Loucy (cell line): ENCODE data around the gene LRP1-AS.

Experiments
- H2AFZ ChIP-seq: fragments of 200-600 bp; sonication (generic); 2 replicates; pipeline ENCODE4 v1.6.0; 2016; ENCODE audit warnings: antibody characterized with exemption, mild to moderate bottlenecking, low read length, moderate library complexity
- H3F3A ChIP-seq: fragments of 200-600 bp; 2 replicates; pipeline ENCODE4 v1.6.0; 2016; ENCODE audit warnings: antibody characterized with exemption, low read depth, mild to moderate bottlenecking
- H3K27me3 ChIP-seq: fragments of 200-600 bp; sonication (generic); 2 replicates; pipeline ENCODE4 v1.6.1; 2014; ENCODE audit warnings: low read length, mild to moderate bottlenecking; ENCODE audit not compliant: insufficient read depth, poor library complexity, severe bottlenecking
- H3K36me3 ChIP-seq: fragments of 200-600 bp; sonication (generic); 2 replicates; pipeline ENCODE4 v1.6.1; 2016; ENCODE audit warnings: low read length; ENCODE audit not compliant: insufficient read depth
- H3K4me1 ChIP-seq: fragments of 200-600 bp; sonication (generic); 2 replicates; pipeline ENCODE4 v1.5.1; 2014; ENCODE audit warnings: low read length, mild to moderate bottlenecking; ENCODE audit not compliant: insufficient read depth, poor library complexity, severe bottlenecking
- H3K4me2 ChIP-seq: fragments of 200-600 bp; sonication (generic); 2 replicates; pipeline ENCODE4 v1.6.0; 2014; ENCODE audit warnings: antibody characterized with exemption, low read length, low read depth, mild to moderate bottlenecking; ENCODE audit not compliant: poor library complexity, severe bottlenecking
- H3K4me3 ChIP-seq: fragments of 200-600 bp; sonication (generic); 2 replicates; pipeline ENCODE4 v1.5.1; 2014; ENCODE audit warnings: low read length, mild to moderate bottlenecking, mixed read lengths; ENCODE audit not compliant: poor library complexity, severe bottlenecking
- H3K79me2 ChIP-seq: fragments of 200-600 bp; sonication (generic); 2 replicates; pipeline ENCODE4 v1.6.1; 2014; ENCODE audit warnings: low read length; ENCODE audit not compliant: insufficient read depth
- H3K9ac ChIP-seq: fragments of 200-600 bp; sonication (generic); 2 replicates; pipeline ENCODE4 v1.6.0; 2014; ENCODE audit warnings: mild to moderate bottlenecking, low read depth, low read length, moderate library complexity; ENCODE audit not compliant: poor library complexity, severe bottlenecking
- H3K9me2 ChIP-seq: fragments of 200-600 bp; sonication (generic); replicated peaks from 2 replicates; pipeline ENCODE4 v1.6.1; 2016; ENCODE audit warnings: low read depth, low read length, mixed read lengths
- H3K9me3 ChIP-seq: fragments of 200-600 bp; sonication (generic); 2 replicates; pipeline ENCODE4 v1.6.1; 2014; ENCODE audit warnings: mild to moderate bottlenecking, antibody characterized with exemption, low read length, low read depth; ENCODE audit not compliant: insufficient read depth
- H4K20me1 ChIP-seq: fragments of 200-600 bp; sonication (generic); 2 replicates; pipeline ENCODE4 v1.6.0; 2014; ENCODE audit warnings: antibody characterized with exemption, low read length, mild to moderate bottlenecking; ENCODE audit not compliant: insufficient read depth, poor library complexity, severe bottlenecking
- CTCF ChIP-seq: fragments of 200-600 bp; sonication (generic); conservative IDR thresholded peaks from 2 replicates; pipeline ENCODE4 v1.5.1; 2014; ENCODE audit warnings: mild to moderate bottlenecking, antibody characterized with exemption, low read length
- EZH2phosphoT487 ChIP-seq: fragments of 200-600 bp; IDR thresholded peaks from 2 replicates; pipeline ENCODE4 v1.6.1; 2018; ENCODE audit warnings: antibody characterized with exemption, mild to moderate bottlenecking, moderate library complexity, borderline replicate concordance

LRP1-AS gene

GRCh38 chr12:57195611-57196371 is 48.4 kb upstream of the LRP1-AS start:
- no peaks in the 10 kb centered on the region for H3K79me2 ChIP-seq
- H3K4me3 ChIP-seq, result peak overlapping the region; percentile 40
- TF ChIP-seq CTCF, result peak; percentile 37; the same call in 1 of the 2 replicates
- no peak for TF ChIP-seq EZH2phosphoT487
- no peaks in the 10 kb centered on the region for H3K9me2 ChIP-seq
- no peaks in the 10 kb centered on the region for H3F3A ChIP-seq
- H3K36me3 ChIP-seq, result no peaks in the 10 kb centered on the region; the same call in 1 of the 2 replicates
- H3K4me1 ChIP-seq, result peaks cover 17% of the 10 kb centered on the region
- no peaks in the 10 kb centered on the region for H4K20me1 ChIP-seq
- no peaks in the 10 kb centered on the region for H3K9me3 ChIP-seq
- H3K4me2 ChIP-seq, result peak overlapping the region; percentile 62
- peak overlapping the region; percentile 46 for H3K9ac ChIP-seq
- no peaks in the 10 kb centered on the region for H3K27me3 ChIP-seq
- H2AFZ ChIP-seq, result no peak overlapping the region; the same call in 1 of the 2 replicates

GRCh38 chr12:57195186-57195585 is 47.8 kb upstream of the LRP1-AS start:
- H3K9me2 ChIP-seq, result no peaks in the 10 kb centered on the region
- H3K36me3 ChIP-seq, result no peaks in the 10 kb centered on the region; the same call in 1 of the 2 replicates
- H3K4me3 ChIP-seq, result peak overlapping the region; percentile 40
- H2AFZ ChIP-seq, result no peak overlapping the region
- H3K9ac ChIP-seq, result no peak overlapping the region
- H4K20me1 ChIP-seq, result no peaks in the 10 kb centered on the region
- no peak for TF ChIP-seq EZH2phosphoT487
- H3K4me1 ChIP-seq, result peaks cover 17% of the 10 kb centered on the region
- H3K27me3 ChIP-seq, result no peaks in the 10 kb centered on the region
- no peaks in the 10 kb centered on the region for H3K79me2 ChIP-seq
- no peaks in the 10 kb centered on the region for H3F3A ChIP-seq
- peak overlapping the region; percentile 62 for H3K4me2 ChIP-seq
- no peaks in the 10 kb centered on the region for H3K9me3 ChIP-seq

GRCh38 chr12:57194253-57194652 is 46.8 kb upstream of the LRP1-AS start:
- H4K20me1 ChIP-seq, result no peaks in the 10 kb centered on the region

More at GRCh38 chr12:57194253-57194652, 46.8 kb upstream of the LRP1-AS start:
- no peak overlapping the region for H3K4me3 ChIP-seq
- no peaks in the 10 kb centered on the region; the same call in 1 of the 2 replicates for H3K36me3 ChIP-seq
- no peaks in the 10 kb centered on the region for H3K27me3 ChIP-seq
- no peaks in the 10 kb centered on the region for H3F3A ChIP-seq
- no peak for TF ChIP-seq CTCF
- TF ChIP-seq EZH2phosphoT487, result no peak
- no peak overlapping the region for H2AFZ ChIP-seq
- peaks cover 17% of the 10 kb centered on the region for H3K4me1 ChIP-seq
- no peaks in the 10 kb centered on the region for H3K79me2 ChIP-seq
- no peak overlapping the region for H3K9ac ChIP-seq
- no peaks in the 10 kb centered on the region for H3K9me2 ChIP-seq
- no peaks in the 10 kb centered on the region for H3K9me3 ChIP-seq
- no peak overlapping the region for H3K4me2 ChIP-seq
